Measurements from ENCODE around the gene PPIL1.

DNA sequence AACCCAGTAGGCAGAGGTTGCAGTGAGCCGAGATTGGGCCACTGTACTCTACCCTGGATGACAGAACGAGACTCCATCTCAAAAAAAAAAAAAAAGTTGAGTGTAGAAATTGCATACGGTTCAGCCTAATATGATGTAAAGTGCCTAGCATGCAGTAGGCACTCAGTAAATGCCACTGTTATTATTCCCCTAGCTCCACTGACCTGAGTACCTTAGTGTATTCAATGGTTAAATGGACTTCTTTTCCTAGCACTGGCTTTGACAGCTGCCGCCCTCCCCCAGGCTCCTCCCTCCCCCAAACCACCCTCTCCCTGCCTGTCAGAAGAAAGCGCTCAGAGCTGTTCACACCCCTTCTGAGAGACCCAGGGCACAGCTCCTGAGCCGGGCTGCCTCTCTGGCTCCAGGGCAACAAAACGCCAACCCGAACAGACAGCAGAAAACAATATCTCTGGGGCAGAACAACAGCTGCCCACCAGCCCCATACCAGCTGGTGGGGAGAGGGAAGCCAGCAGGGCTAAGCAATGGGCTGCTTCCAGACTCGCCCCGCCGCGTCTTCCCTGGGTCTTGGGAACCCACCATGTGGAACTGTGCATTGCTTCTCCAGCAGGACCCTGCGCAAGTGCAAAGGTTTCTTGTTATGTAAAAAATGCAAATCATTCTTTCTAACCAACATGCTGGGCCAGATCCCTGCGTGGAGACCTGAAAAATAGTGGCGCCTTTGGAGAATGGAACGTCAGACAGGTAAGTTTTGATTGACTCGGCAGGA lies 39.8 kb downstream of the PPIL1 start:
- TF ChIP-seq POLR2A (IDR thresholded peaks at IDR 0.05), result no peak
- TF ChIP-seq, protein P1, sequence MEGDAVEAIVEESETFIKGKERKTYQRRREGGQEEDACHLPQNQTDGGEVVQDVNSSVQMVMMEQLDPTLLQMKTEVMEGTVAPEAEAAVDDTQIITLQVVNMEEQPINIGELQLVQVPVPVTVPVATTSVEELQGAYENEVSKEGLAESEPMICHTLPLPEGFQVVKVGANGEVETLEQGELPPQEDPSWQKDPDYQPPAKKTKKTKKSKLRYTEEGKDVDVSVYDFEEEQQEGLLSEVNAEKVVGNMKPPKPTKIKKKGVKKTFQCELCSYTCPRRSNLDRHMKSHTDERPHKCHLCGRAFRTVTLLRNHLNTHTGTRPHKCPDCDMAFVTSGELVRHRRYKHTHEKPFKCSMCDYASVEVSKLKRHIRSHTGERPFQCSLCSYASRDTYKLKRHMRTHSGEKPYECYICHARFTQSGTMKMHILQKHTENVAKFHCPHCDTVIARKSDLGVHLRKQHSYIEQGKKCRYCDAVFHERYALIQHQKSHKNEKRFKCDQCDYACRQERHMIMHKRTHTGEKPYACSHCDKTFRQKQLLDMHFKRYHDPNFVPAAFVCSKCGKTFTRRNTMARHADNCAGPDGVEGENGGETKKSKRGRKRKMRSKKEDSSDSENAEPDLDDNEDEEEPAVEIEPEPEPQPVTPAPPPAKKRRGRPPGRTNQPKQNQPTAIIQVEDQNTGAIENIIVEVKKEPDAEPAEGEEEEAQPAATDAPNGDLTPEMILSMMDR (IDR thresholded peaks at IDR 0.05), result no peak
